Natural killer cell (primary cell): Measurements from ENCODE around the gene CPXM1. TPM values are rescaled to one million over a fixed set of nuclear protein-coding genes. Genes with fewer than 3 reads are reported as not detected.

Experiments used
- ATAC-seq, 3 donors: fragments of 150-1000 bp in 2 of 3; fragments of 200-7000 bp in 1 of 3; cut with Tn5 transposase; 1 replicate in 1 of 3; 2 replicates in 2 of 3; pipeline ENCODE4 v1.10.0; 2021; ENCODE audit warnings: mild to moderate bottlenecking in 2 of 3, moderate library complexity in 2 of 3
- DNase-seq, 2 donors: peaks; one replicate each; pipeline versions ENCODE4 v3.0.0 to v3.0.0-alpha.2; 2013 to 2021; ENCODE audit warnings: mixed read lengths in 1 of 2
- H3K27ac ChIP-seq: one replicate; pipeline ENCODE4 v1.5.1; 2013; ENCODE audit warnings: mild to moderate bottlenecking, low read length
- H3K27me3 ChIP-seq: one replicate; pipeline ENCODE4 v1.6.1; 2013; ENCODE audit warnings: low read length; ENCODE audit not compliant: control insufficient read depth, insufficient read depth
- H3K36me3 ChIP-seq: one replicate; pipeline ENCODE4 v1.6.1; 2013; ENCODE audit warnings: low read length; ENCODE audit not compliant: control insufficient read depth, insufficient read depth
- H3K4me1 ChIP-seq: one replicate; pipeline ENCODE4 v1.6.1; 2013; ENCODE audit warnings: low read length; ENCODE audit not compliant: control insufficient read depth, insufficient read depth
- H3K4me3 ChIP-seq: one replicate; pipeline ENCODE4 v1.5.1; 2013; ENCODE audit warnings: low read length
- H3K9me3 ChIP-seq: one replicate; pipeline ENCODE4 v1.6.1; 2013; ENCODE audit warnings: low read length; ENCODE audit not compliant: control insufficient read depth, insufficient read depth
- H3K27ac Mint-ChIP-seq, 2 donors: one replicate each; pipeline ENCODE4 v1.8.0; 2022; ENCODE audit warnings: mild to moderate bottlenecking in 2 of 2, mixed read lengths in 2 of 2, moderate library complexity in 1 of 2
- H3K27me3 Mint-ChIP-seq, 2 donors: one replicate each; pipeline ENCODE4 v1.8.0; 2022; ENCODE audit warnings: low read depth in 2 of 2, mixed read lengths in 2 of 2
- H3K36me3 Mint-ChIP-seq: one replicate; pipeline ENCODE4 v1.8.0; 2022; ENCODE audit warnings: mixed read lengths
- H3K4me1 Mint-ChIP-seq, 2 donors: one replicate each; pipeline ENCODE4 v1.8.0; 2022; ENCODE audit warnings: mixed read lengths in 2 of 2
- H3K4me3 Mint-ChIP-seq: one replicate; pipeline ENCODE4 v1.8.0; 2022; ENCODE audit warnings: mild to moderate bottlenecking, moderate library complexity, mixed read lengths
- H3K9me3 Mint-ChIP-seq, 2 donors: one replicate each; pipeline ENCODE4 v1.8.0; 2022; ENCODE audit warnings: mixed read lengths in 2 of 2
- CTCF ChIP-seq: fragments of 200-600 bp; IDR thresholded peaks from one replicate; pipeline ENCODE4 v1.8.0; 2022; ENCODE audit warnings: antibody characterized with exemption
- WGBS: methylation state at CpG from one replicate; pipeline ENCODE4 v1.1.7; 2013; ENCODE audit warnings: missing lambda C conversion rate; ENCODE audit not compliant: insufficient coverage; 5-methylcytosine and 5-hydroxymethylcytosine counted together
- intact Hi-C: fragments of 100-400 bp; cut with micrococcal nuclease; formaldehyde crosslinking; loops from one replicate; pipeline ENCODE4 v1.14.2; 2022
- total RNA-seq, 4 donors: library from RNA; stranded (reverse); fragments of 120-200 nt in 1 of 4; gene quantifications; one replicate each; pipeline versions ENCODE4 v1.2.3 to v1.2.4, GENCODE V29; 2013 to 2022

The CPXM1 gene
- total RNA-seq, 3 donors from 2014 or later (not counting 1 experiment from before 2014, with no cell fraction given) = 0.49 to 2.3 (median 1.5) TPM

- H3K4me3 ChIP-seq = no peak overlapping the region
- H3K36me3 ChIP-seq = no peaks in the 10 kb centered on the region
- DNase-seq = no peak
- H3K9me3 Mint-ChIP-seq = no peaks in the 10 kb centered on the region
- no peaks in the 10 kb centered on the region for H3K36me3 Mint-ChIP-seq
- H3K27ac ChIP-seq = no peak overlapping the region
- no peaks in the 10 kb centered on the region for H3K4me1 ChIP-seq
- no peak for ATAC-seq
- H3K27me3 Mint-ChIP-seq = peaks cover 5 to 7% of the 10 kb centered on the region in 2 donors
- 100% methylated on average over 1 of the region's 2 CpGs for WGBS
- H3K4me1 Mint-ChIP-seq = peaks cover 0 to 7% of the 10 kb centered on the region in 2 donors
- H3K27me3 ChIP-seq = peaks cover 3% of the 10 kb centered on the region
- intact Hi-C loops = no loop called here
- no peak overlapping the region for H3K4me3 Mint-ChIP-seq
- H3K27ac Mint-ChIP-seq = no peak overlapping the region
- H3K9me3 ChIP-seq = no peaks in the 10 kb centered on the region
- no peak for TF ChIP-seq CTCF
These were observed 37.8 kb downstream of the CPXM1 start for GRCh38 chr20:2762578-2763131.

- Mint-ChIP-seq H3K4me1 (peaks cover 0 to 7% of the 10 kb centered on the region in 2 donors), H3K36me3 (no peaks in the 10 kb centered on the region), H3K27me3 (peaks cover 0 to 3% of the 10 kb centered on the region in 2 donors), H3K4me3 (no peak overlapping the region), H3K9me3 (no peaks in the 10 kb centered on the region), H3K27ac (no peak overlapping the region)
- H3K9me3 ChIP-seq = no peaks in the 10 kb centered on the region
- H3K27ac ChIP-seq = no peak overlapping the region
- no peak overlapping the region for H3K4me3 ChIP-seq
- DNase-seq (no peak), ATAC-seq (no peak)
- intact Hi-C loops = no loop called here
- H3K4me1 ChIP-seq = no peaks in the 10 kb centered on the region
- H3K27me3 ChIP-seq = no peaks in the 10 kb centered on the region
- 88% methylated on average over 4 of the region's 4 CpGs for WGBS
- no peaks in the 10 kb centered on the region for H3K36me3 ChIP-seq
- TF ChIP-seq CTCF = no peak
These were observed 38.5 kb downstream of the CPXM1 start for GRCh38 chr20:2761885-2762284.

- Histone ChIP-seq H3K9me3 (no peaks in the 10 kb centered on the region), H3K27ac (no peak overlapping the region), H3K36me3 (no peaks in the 10 kb centered on the region), H3K4me1 (peaks cover 7% of the 10 kb centered on the region), H3K27me3 (no peaks in the 10 kb centered on the region), H3K4me3 (no peak overlapping the region)
- ATAC-seq (no peak), DNase-seq (no peak)
- Mint-ChIP-seq H3K4me3 (no peak overlapping the region), H3K4me1 (peaks cover 5 to 13% of the 10 kb centered on the region in 2 donors), H3K27me3 (peaks cover 0 to 10% of the 10 kb centered on the region in 2 donors), H3K27ac (no peak overlapping the region), H3K9me3 (no peaks in the 10 kb centered on the region), H3K36me3 (no peaks in the 10 kb centered on the region)
- no peak for TF ChIP-seq CTCF
- 96% methylated on average over 2 of the region's 2 CpGs for WGBS
- intact Hi-C loops = no loop called here
These were observed 39.5 kb downstream of the CPXM1 start for GRCh38 chr20:2760952-2761305.

GRCh38 chr20:2760297-2760951 is 40.0 kb downstream of the CPXM1 start:
- Histone ChIP-seq H3K27ac (no peak overlapping the region), H3K9me3 (no peaks in the 10 kb centered on the region), H3K27me3 (no peaks in the 10 kb centered on the region), H3K36me3 (no peaks in the 10 kb centered on the region), H3K4me3 (no peak overlapping the region), H3K4me1 (peaks cover 9% of the 10 kb centered on the region)
- ATAC-seq (no peak), DNase-seq (no peak)
- no peak for TF ChIP-seq CTCF
- peaks cover 5 to 13% of the 10 kb centered on the region in 2 donors for H3K4me1 Mint-ChIP-seq
- H3K36me3 Mint-ChIP-seq = no peaks in the 10 kb centered on the region
- H3K27me3 Mint-ChIP-seq = peaks cover 0 to 11% of the 10 kb centered on the region in 2 donors
- H3K9me3 Mint-ChIP-seq = no peaks in the 10 kb centered on the region
- intact Hi-C loops = no loop called here
- no peak overlapping the region for H3K4me3 Mint-ChIP-seq
- H3K27ac Mint-ChIP-seq = no peak overlapping the region
- 87% methylated on average over 6 of the region's 7 CpGs for WGBS
